GM21390 (cell line): ENCODE measurements around the gene BABAM2.

ENCODE experiments used
- ATAC-seq: cut with Tn5 transposase; IDR thresholded peaks from one replicate; pipeline ENCODE4 v1.9.1; 2021; ENCODE audit not compliant: unreplicated experiment

BABAM2 gene

GRCh38 chr2:28296904-28297303 lies 406.4 kb downstream of the BABAM2 start:
- ATAC-seq: no peak

GRCh38 chr2:28297531-28297930 lies 407.0 kb downstream of the BABAM2 start:
- no peak for ATAC-seq

GRCh38 chr2:28298406-28298805 lies 407.9 kb downstream of the BABAM2 start:
- ATAC-seq: no peak

- no peak for ATAC-seq
Observed at GRCh38 chr2:28300485-28301341, 410.2 kb downstream of the BABAM2 start.

GRCh38 chr2:28305202-28305601 lies 414.7 kb downstream of the BABAM2 start:
- ATAC-seq: no peak

GRCh38 chr2:28310107-28310506 lies 419.6 kb downstream of the BABAM2 start:
- no peak for ATAC-seq

- no peak for ATAC-seq
Observed at GRCh38 chr2:28311660-28312249, 421.2 kb downstream of the BABAM2 start.

- ATAC-seq: no peak
Observed at GRCh38 chr2:28312307-28313219, 422.0 kb downstream of the BABAM2 start.

GRCh38 chr2:28313220-28313784 lies 422.8 kb downstream of the BABAM2 start:
- no peak for ATAC-seq

GRCh38 chr2:28314968-28315367 lies 424.4 kb downstream of the BABAM2 start:
- no peak for ATAC-seq

GRCh38 chr2:28316546-28317335 lies 426.2 kb downstream of the BABAM2 start:
- no peak for ATAC-seq

- ATAC-seq: no peak
Observed at GRCh38 chr2:28317390-28317789, 426.9 kb downstream of the BABAM2 start.

GRCh38 chr2:28318023-28318422 lies 427.5 kb downstream of the BABAM2 start:
- ATAC-seq: no peak

- no peak for ATAC-seq
Observed at GRCh38 chr2:28318462-28319117, 428.1 kb downstream of the BABAM2 start.

- no peak for ATAC-seq
Observed at GRCh38 chr2:28319118-28320008, 428.8 kb downstream of the BABAM2 start.

- no peak for ATAC-seq
Observed at GRCh38 chr2:28320009-28320365, 429.5 kb downstream of the BABAM2 start.

- no peak for ATAC-seq
Observed at GRCh38 chr2:28320371-28320770, 429.8 kb downstream of the BABAM2 start.

GRCh38 chr2:28321426-28321825 lies 430.9 kb downstream of the BABAM2 start:
- ATAC-seq: no peak

GRCh38 chr2:28322051-28322450 lies 431.5 kb downstream of the BABAM2 start:
- ATAC-seq: no peak
